LNCAP (cell line): ENCODE measurements around the gene MAST4.

Source experiments
- TF ChIP-seq, protein P1 (sequence below): fragments of 450-650 bp; IDR thresholded peaks from 2 replicates; pipeline ENCODE4 v1.5.1; 2017; ENCODE audit warnings: mild to moderate bottlenecking

MAST4 gene

DNA sequence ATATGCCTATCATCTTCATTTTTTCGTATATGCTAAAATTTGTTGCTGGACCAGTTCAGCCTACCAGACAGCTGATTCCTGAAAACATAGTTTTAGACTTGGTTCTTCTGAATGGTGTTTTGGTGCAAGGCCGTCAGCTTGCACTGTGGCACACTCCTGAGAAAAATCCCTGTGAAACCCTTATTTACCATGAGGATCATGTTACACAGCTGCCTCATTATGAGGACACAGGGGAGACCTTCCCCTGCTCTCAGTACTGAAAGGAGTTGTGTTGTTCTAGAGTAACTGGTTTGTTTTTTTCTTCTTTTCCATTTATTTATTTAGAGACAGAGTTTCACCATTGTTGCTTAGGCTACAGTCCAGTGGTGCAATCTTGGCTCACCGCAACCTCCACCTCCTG is 37.6 kb downstream of the MAST4 start:
- TF ChIP-seq, protein P1, sequence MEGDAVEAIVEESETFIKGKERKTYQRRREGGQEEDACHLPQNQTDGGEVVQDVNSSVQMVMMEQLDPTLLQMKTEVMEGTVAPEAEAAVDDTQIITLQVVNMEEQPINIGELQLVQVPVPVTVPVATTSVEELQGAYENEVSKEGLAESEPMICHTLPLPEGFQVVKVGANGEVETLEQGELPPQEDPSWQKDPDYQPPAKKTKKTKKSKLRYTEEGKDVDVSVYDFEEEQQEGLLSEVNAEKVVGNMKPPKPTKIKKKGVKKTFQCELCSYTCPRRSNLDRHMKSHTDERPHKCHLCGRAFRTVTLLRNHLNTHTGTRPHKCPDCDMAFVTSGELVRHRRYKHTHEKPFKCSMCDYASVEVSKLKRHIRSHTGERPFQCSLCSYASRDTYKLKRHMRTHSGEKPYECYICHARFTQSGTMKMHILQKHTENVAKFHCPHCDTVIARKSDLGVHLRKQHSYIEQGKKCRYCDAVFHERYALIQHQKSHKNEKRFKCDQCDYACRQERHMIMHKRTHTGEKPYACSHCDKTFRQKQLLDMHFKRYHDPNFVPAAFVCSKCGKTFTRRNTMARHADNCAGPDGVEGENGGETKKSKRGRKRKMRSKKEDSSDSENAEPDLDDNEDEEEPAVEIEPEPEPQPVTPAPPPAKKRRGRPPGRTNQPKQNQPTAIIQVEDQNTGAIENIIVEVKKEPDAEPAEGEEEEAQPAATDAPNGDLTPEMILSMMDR: no peak

DNA sequence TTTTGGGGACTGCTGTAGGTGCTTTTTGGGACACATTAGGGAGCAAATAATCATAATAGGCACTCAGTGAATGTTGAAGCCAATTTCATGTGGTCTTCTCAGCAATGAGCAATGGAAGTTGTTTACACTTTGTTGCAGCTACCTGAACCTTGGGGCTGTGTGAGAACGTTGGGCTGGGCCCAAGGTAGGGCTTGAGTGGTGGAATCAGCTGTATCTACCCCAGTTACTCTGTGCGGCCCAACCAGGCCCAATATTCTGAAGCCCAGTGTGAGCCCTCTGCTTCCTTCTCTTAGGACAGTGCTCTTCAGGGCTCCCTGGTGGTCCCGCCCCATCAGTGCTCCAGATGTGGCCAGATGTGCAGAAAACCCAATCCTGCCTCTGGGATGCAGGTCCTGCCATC is 38.4 kb downstream of the MAST4 start:
- TF ChIP-seq, protein P1: no peak

DNA sequence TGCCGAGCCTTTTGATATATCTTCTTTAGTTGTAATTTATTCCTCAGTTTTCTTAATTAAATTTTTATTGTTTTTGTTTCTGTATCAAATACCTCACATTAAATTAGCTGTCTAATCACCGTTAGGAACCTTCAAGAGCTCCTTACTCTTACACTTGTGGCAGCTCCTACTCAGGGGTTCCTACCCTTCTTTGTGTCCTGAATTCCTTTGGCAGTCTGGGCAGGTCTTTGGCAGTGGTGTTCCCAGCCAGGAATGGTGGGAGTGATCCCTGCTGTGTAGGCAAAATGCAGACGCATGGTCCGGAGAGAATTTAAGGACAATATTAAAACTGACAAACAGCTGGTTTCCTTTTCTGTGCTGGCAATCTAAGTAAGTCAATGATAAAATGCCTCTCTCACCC is 41.8 kb downstream of the MAST4 start:
- TF ChIP-seq, protein P1: no peak

DNA sequence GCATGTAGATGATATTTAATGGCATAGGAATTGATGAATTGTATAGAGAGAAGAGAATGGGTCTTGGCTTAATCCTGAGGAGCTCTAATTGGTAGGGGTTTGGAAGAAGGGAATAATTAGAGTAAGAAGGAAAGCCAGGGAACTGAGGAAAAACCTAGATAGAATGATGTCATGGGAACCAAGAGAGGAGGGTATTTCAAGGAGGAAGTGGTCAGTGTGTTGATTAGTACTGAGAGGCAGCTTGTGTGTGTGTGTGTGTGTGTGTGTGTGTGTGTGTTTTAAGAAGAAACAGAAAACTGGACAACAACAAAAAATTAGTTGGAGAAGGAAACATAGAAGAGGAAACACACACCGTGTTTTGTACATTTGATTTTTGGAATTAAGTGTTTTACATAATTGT is 42.8 kb downstream of the MAST4 start:
- TF ChIP-seq, protein P1: no peak

- TF ChIP-seq, protein P1: no peak
Observed at GRCh38 chr5:66642538-66642937, 46.3 kb downstream of the MAST4 start.

- TF ChIP-seq, protein P1: no peak
Observed at GRCh38 chr5:66643387-66643786, 47.2 kb downstream of the MAST4 start.

DNA sequence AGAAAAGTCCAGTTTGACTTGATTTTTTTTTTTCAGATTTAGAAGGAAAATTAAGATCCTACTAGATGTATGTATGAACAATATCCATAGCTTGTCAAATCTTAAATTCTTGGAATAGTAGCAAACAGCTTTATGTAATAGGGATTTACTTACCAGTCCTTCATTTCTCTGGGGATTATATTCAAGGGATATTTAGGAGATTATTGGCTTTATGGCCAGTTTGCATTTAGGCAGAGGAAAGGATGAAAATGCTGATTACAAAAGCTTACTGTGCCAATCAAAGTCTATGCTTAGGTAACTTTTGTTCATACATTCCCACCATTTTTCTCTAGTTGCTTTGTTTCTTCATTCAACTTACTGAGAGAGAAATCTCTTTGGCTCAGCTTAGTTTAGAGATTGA is 47.9 kb downstream of the MAST4 start:
- TF ChIP-seq, protein P1: no peak

GRCh38 chr5:66645039-66645438 is 48.8 kb downstream of the MAST4 start:
- TF ChIP-seq, protein P1: no peak
